Activated CD8-positive, alpha-beta memory T cell treated with anti-CD3 and anti-CD28 coated beads, Interleukin-2, amount 50 U/mL, for 4 hours (primary cell): ENCODE data around the gene KLHDC8A.
A peak's percentile ranks its signal among the peaks of the same experiment; 100 is the strongest.

Experiments
- DNase-seq: peaks from one replicate; pipeline ENCODE4 v3.0.0-alpha.2; 2020

KLHDC8A gene

GRCh38 chr1:205294175-205294917 lies 62.4 kb downstream of the KLHDC8A start:
- DNase-seq: no peak

GRCh38 chr1:205293350-205294074 lies 63.2 kb downstream of the KLHDC8A start:
- no peak for DNase-seq

GRCh38 chr1:205291596-205291995 lies 65.1 kb downstream of the KLHDC8A start:
- no peak for DNase-seq

GRCh38 chr1:205287767-205288559 lies 68.8 kb downstream of the KLHDC8A start:
- DNase-seq: peak; percentile 76

- DNase-seq: no peak
These were observed 69.6 kb downstream of the KLHDC8A start for GRCh38 chr1:205287076-205287475.

GRCh38 chr1:205286335-205286950 lies 70.3 kb downstream of the KLHDC8A start:
- peak; percentile 47 for DNase-seq
